Erythroblast (primary cell): Measurements from ENCODE around the gene ASAP2.

Experiments
- GATA1 ChIP-seq: IDR thresholded peaks from 2 replicates; pipeline ENCODE4 v1.6.1; 2011; ENCODE audit warnings: low read depth, mild to moderate bottlenecking, control low read depth, low read length, moderate library complexity
- POLR2A ChIP-seq: IDR thresholded peaks from 2 replicates; pipeline ENCODE4 v1.6.1; 2011; ENCODE audit warnings: mild to moderate bottlenecking, low read length

DNA sequence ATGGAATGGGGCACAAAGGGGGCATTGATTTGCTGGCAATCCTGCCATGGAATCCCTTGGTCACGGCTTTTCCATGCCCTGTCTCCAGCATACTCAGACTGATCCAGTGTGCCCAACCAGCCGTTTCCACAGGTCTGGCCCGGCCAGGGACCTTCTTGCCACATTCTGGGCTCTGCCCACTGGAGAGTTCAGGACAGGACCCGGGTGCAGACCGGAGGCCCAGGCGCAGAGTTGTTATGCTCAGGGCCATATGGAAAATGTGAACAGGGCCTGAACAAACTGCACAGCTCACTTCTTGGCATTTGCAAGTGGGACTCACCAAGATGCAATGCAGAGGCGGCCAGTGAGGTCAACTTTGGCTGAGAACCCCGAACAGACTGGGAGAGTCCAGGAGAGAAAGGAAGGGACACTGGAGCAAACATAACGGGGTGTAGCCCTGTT lies 15.6 kb upstream of the ASAP2 start:
- TF ChIP-seq POLR2A (no peak), GATA1 (no peak)
